Neural progenitor cell (in vitro differentiated cells): ENCODE results near the gene NTRK3.

Experiments used
- EZH2 ChIP-seq: fragments of 200-600 bp; sonication (generic); IDR thresholded peaks from 2 replicates; pipeline ENCODE4 v1.6.1; 2017; ENCODE audit warnings: antibody characterized with exemption, mild to moderate bottlenecking, moderate library complexity
- EZH2phosphoT487 ChIP-seq: fragments of 200-600 bp; sonication (generic); IDR thresholded peaks from 2 replicates; pipeline ENCODE4 v1.6.1; 2017; ENCODE audit warnings: antibody characterized with exemption
- TF ChIP-seq, protein P1 (sequence below): fragments of 200-600 bp; sonication (generic); IDR thresholded peaks from 2 replicates; pipeline ENCODE4 v1.5.1; 2017; ENCODE audit warnings: antibody characterized with exemption, mild to moderate bottlenecking

DNA sequence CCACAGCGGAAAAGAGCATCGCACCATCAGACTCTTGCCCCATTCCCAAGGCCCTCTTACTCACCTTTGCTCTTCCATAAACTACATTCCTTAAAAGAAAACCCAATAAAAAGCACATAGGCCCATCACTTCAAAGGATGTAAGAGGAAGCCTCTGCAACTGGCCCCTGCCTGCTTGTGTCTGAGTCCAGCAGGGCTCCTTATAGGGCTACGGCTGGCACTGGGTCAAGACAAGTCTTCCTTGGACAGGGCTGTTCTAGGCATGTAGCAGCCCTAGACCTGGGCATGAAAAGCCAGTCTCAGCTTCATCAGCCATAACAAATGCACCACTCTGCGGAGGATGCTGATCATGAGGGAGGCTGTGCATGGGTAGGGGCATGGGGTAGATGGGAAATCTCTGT, 218.3 kb downstream of the NTRK3 start:
- TF ChIP-seq EZH2: no peak
- TF ChIP-seq, protein P1, sequence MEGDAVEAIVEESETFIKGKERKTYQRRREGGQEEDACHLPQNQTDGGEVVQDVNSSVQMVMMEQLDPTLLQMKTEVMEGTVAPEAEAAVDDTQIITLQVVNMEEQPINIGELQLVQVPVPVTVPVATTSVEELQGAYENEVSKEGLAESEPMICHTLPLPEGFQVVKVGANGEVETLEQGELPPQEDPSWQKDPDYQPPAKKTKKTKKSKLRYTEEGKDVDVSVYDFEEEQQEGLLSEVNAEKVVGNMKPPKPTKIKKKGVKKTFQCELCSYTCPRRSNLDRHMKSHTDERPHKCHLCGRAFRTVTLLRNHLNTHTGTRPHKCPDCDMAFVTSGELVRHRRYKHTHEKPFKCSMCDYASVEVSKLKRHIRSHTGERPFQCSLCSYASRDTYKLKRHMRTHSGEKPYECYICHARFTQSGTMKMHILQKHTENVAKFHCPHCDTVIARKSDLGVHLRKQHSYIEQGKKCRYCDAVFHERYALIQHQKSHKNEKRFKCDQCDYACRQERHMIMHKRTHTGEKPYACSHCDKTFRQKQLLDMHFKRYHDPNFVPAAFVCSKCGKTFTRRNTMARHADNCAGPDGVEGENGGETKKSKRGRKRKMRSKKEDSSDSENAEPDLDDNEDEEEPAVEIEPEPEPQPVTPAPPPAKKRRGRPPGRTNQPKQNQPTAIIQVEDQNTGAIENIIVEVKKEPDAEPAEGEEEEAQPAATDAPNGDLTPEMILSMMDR: no peak
- TF ChIP-seq EZH2phosphoT487: no peak
